ENCODE results near the gene SMIM12. TPM values are rescaled to one million over a fixed set of nuclear protein-coding genes. Genes with fewer than 3 reads are reported as not detected.

Gene SMIM12
- total RNA-seq, 1 experiment from 2014 or later, result 35.8 TPM

- DNase-seq, result peak; percentile 87
- Mint-ChIP-seq H3K9me3 (ENCODE audit: low read depth, unreplicated experiment) (no peaks in the 10 kb centered on the region), H3K36me3 (ENCODE audit: insufficient read depth, unreplicated experiment) (peaks cover 9% of the 10 kb centered on the region), H3K27ac (ENCODE audit: unreplicated experiment) (no peak overlapping the region), H3K4me3 (ENCODE audit: low read depth, unreplicated experiment) (peak overlapping the region; percentile 68), H3K4me1 (ENCODE audit: low read depth, unreplicated experiment) (no peaks in the 10 kb centered on the region), H3K27me3 (ENCODE audit: unreplicated experiment) (peaks cover 60% of the 10 kb centered on the region)
- intact Hi-C loops (cut with micrococcal nuclease; ENCODE audit: unreplicated experiment), result no loop called here
- CTCF ChIA-PET, result interaction anchor here (0.6 to 1.8 kb wide), 3 partner anchors 15 to 59 kb away, joined by 4 to 5 read pairs (median 4); no protein-coding TSS in a partner anchor
- BruUV-seq (replicated peaks), result no TSS peak
- TF ChIP-seq CTCF (IDR thresholded peaks at IDR 0.05; ENCODE audit: unreplicated experiment), result peak; percentile 98
Measured at GRCh38 chr1:34865981-34866761, 6.6 kb upstream of the SMIM12 start.

GRCh38 chr1:34865573-34865972 lies 6.0 kb upstream of the SMIM12 start:
- CTCF ChIA-PET, result interaction anchor here (1.1 to 1.8 kb wide), 2 partner anchors 15 to 23 kb away, joined by 4 to 5 read pairs; no protein-coding TSS in a partner anchor
- BruUV-seq (replicated peaks), result no TSS peak

GRCh38 chr1:34864759-34865158 lies 5.2 kb upstream of the SMIM12 start:
- Mint-ChIP-seq H3K36me3 (ENCODE audit: insufficient read depth, unreplicated experiment) (peaks cover 12% of the 10 kb centered on the region), H3K27ac (ENCODE audit: unreplicated experiment) (peak overlapping the region; percentile 22), H3K4me1 (ENCODE audit: low read depth, unreplicated experiment) (no peaks in the 10 kb centered on the region), H3K9me3 (ENCODE audit: low read depth, unreplicated experiment) (no peaks in the 10 kb centered on the region), H3K4me3 (ENCODE audit: low read depth, unreplicated experiment) (no peak overlapping the region), H3K27me3 (ENCODE audit: unreplicated experiment) (peaks cover 51% of the 10 kb centered on the region)
- CTCF ChIA-PET, result no interaction called here
- BruUV-seq (replicated peaks), result no TSS peak
- no peak for DNase-seq
- TF ChIP-seq CTCF (IDR thresholded peaks at IDR 0.05; ENCODE audit: unreplicated experiment), result no peak
- intact Hi-C loops (cut with micrococcal nuclease; ENCODE audit: unreplicated experiment), result no loop called here

More at GRCh38 chr1:34865573-34865972, 6.0 kb upstream of the SMIM12 start:
- H3K4me3 Mint-ChIP-seq (ENCODE audit: low read depth, unreplicated experiment), result peak overlapping the region; percentile 68
- intact Hi-C loops (cut with micrococcal nuclease; ENCODE audit: unreplicated experiment), result no loop called here
- H3K27ac Mint-ChIP-seq (ENCODE audit: unreplicated experiment), result peak overlapping the region; percentile 22
- no peak for DNase-seq
- H3K9me3 Mint-ChIP-seq (ENCODE audit: low read depth, unreplicated experiment), result no peaks in the 10 kb centered on the region
- H3K36me3 Mint-ChIP-seq (ENCODE audit: insufficient read depth, unreplicated experiment), result peaks cover 9% of the 10 kb centered on the region
- peaks cover 54% of the 10 kb centered on the region for H3K27me3 Mint-ChIP-seq (ENCODE audit: unreplicated experiment)
- no peaks in the 10 kb centered on the region for H3K4me1 Mint-ChIP-seq (ENCODE audit: low read depth, unreplicated experiment)
- no peak for TF ChIP-seq CTCF (IDR thresholded peaks at IDR 0.05; ENCODE audit: unreplicated experiment)

- TF ChIP-seq CTCF (IDR thresholded peaks at IDR 0.05; ENCODE audit: unreplicated experiment), result no peak
- intact Hi-C loops (cut with micrococcal nuclease; ENCODE audit: unreplicated experiment), result no loop called here
- peaks cover 24% of the 10 kb centered on the region for H3K36me3 Mint-ChIP-seq (ENCODE audit: insufficient read depth, unreplicated experiment)
- H3K27me3 Mint-ChIP-seq (ENCODE audit: unreplicated experiment), result peaks cover 50% of the 10 kb centered on the region
- no peak for DNase-seq
- H3K4me3 Mint-ChIP-seq (ENCODE audit: low read depth, unreplicated experiment), result no peak overlapping the region
- H3K27ac Mint-ChIP-seq (ENCODE audit: unreplicated experiment), result no peak overlapping the region
- H3K9me3 Mint-ChIP-seq (ENCODE audit: low read depth, unreplicated experiment), result no peaks in the 10 kb centered on the region
- peaks cover 5% of the 10 kb centered on the region for H3K4me1 Mint-ChIP-seq (ENCODE audit: low read depth, unreplicated experiment)
- no TSS peak for BruUV-seq (replicated peaks)
- CTCF ChIA-PET, result no interaction called here
Measured at GRCh38 chr1:34863501-34863900, 4.0 kb upstream of the SMIM12 start.

All from Calu3 (cell line).